ENCODE results near the gene KPNA1.
"Not testable (repeated sequence)": the region's sequence is repeated elsewhere in the genome, so short reads cannot be mapped to it uniquely, and the experiment has no call there.

Gene KPNA1

GRCh38 chr3:122476532-122476931, 38.2 kb downstream of the KPNA1 start:
- no peak overlapping the region for H3K4me3 ChIP-seq (ENCODE audit: low read length)
- no peak for TF ChIP-seq ZNF274 (IDR thresholded peaks at IDR 0.05; ENCODE audit: low read depth, low read length)

DNA sequence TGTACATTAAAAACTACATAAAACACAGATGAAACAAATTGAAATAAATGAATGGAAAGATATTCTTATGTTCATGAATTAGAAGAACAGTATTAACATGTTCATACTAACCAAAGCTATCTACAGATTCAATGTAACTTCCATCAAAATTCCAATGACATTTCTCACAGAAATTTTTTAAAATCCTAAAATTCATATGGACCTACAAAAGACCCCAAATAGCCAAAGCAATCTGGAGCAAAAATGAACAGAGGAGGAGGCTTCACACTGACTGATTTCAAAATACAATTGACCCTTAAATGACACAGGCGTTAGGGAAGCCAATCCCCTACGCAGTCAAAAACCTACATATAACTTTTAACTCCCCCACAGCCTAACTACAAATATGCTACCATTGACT, 39.4 kb downstream of the KPNA1 start:
- no peak for TF ChIP-seq ZNF274 (IDR thresholded peaks at IDR 0.05; ENCODE audit: low read depth, low read length)
- H3K4me3 ChIP-seq (ENCODE audit: low read length): no peak overlapping the region

- no peak for TF ChIP-seq ZNF274 (IDR thresholded peaks at IDR 0.05; ENCODE audit: low read depth, low read length)
- peak overlapping the region; percentile 66; the same call in 1 of the 2 replicates for H3K4me3 ChIP-seq (ENCODE audit: low read length)
These were observed 45.1 kb downstream of the KPNA1 start for GRCh38 chr3:122469659-122470058.

GRCh38 chr3:122468896-122469533, 45.7 kb downstream of the KPNA1 start:
- TF ChIP-seq ZNF274 (IDR thresholded peaks at IDR 0.05; ENCODE audit: low read depth, low read length): no peak
- H3K4me3 ChIP-seq (ENCODE audit: low read length): peak overlapping the region; percentile 66

DNA sequence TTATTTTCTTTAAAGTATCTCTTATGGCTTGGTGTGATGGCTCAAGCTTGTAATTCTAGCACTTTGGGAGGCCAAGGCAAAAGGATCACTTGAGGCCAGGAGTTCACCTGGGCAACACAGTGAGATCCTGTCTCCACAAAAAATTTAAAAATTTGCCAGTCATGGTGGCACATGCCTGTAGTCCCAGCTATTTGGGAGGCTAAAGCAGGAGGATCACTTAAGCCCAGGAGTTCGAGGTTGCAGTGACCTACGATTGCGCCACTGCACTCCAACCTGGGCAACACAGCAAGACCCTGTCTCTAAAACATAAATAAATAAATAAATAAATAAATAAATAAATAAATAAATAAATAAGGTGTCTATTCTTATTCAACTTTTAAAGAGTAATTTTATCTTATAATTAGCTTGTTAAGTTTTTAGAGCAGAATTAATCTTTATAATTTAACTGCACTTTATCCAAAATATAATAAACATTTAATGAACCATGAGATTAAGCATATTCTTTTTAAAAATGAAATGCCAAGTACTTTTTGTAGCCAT, 48.0 kb downstream of the KPNA1 start:
- no peak for TF ChIP-seq ZNF274 (IDR thresholded peaks at IDR 0.05; ENCODE audit: low read depth, low read length)
- no peak overlapping the region for H3K4me3 ChIP-seq (ENCODE audit: low read length)

- H3K4me3 ChIP-seq (ENCODE audit: low read length): no peak overlapping the region
- no peak for TF ChIP-seq ZNF274 (IDR thresholded peaks at IDR 0.05; ENCODE audit: low read depth, low read length)
These were observed 50.1 kb downstream of the KPNA1 start for GRCh38 chr3:122464659-122465058.

GRCh38 chr3:122462406-122462805, 52.3 kb downstream of the KPNA1 start:
- no peak for TF ChIP-seq ZNF274 (IDR thresholded peaks at IDR 0.05; ENCODE audit: low read depth, low read length)
- no peak overlapping the region for H3K4me3 ChIP-seq (ENCODE audit: low read length)

GRCh38 chr3:122461806-122462205, 52.9 kb downstream of the KPNA1 start:
- H3K4me3 ChIP-seq (ENCODE audit: low read length): no peak overlapping the region
- TF ChIP-seq ZNF274 (IDR thresholded peaks at IDR 0.05; ENCODE audit: low read depth, low read length): no peak

- TF ChIP-seq ZNF274 (IDR thresholded peaks at IDR 0.05; ENCODE audit: low read depth, low read length): no peak
- no peak overlapping the region for H3K4me3 ChIP-seq (ENCODE audit: low read length)
These were observed 55.7 kb downstream of the KPNA1 start for GRCh38 chr3:122458992-122459391.

- no peak overlapping the region for H3K4me3 ChIP-seq (ENCODE audit: low read length)
- no peak for TF ChIP-seq ZNF274 (IDR thresholded peaks at IDR 0.05; ENCODE audit: low read depth, low read length)
These were observed 57.0 kb downstream of the KPNA1 start for GRCh38 chr3:122457706-122458105.

GRCh38 chr3:122456074-122456473, 58.7 kb downstream of the KPNA1 start:
- TF ChIP-seq ZNF274 (IDR thresholded peaks at IDR 0.05; ENCODE audit: low read depth, low read length): no peak
- no peak overlapping the region for H3K4me3 ChIP-seq (ENCODE audit: low read length)

GRCh38 chr3:122451371-122451770, 63.4 kb downstream of the KPNA1 start:
- H3K4me3 ChIP-seq (ENCODE audit: low read length): no peak overlapping the region
- no peak for TF ChIP-seq ZNF274 (IDR thresholded peaks at IDR 0.05; ENCODE audit: low read depth, low read length)

DNA sequence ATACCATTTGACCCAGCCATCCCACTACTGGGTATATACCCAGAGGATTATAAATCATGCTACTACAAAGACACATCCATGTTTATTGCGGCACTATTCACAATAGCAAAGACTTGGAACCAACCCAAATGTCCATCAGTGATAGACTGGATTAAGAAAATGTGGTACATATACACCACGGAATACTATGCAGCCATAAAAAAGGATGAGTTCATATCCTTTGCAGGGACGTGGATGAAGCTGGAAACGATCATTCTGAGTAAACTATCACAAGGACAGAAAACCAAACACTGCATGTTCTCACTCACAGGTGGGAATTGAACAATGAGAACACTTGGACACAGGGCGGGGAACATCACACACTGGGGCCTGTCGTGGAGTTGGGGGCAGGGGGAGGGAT, 66.5 kb downstream of the KPNA1 start:
- H3K4me3 ChIP-seq (ENCODE audit: low read length): not testable (repeated sequence)

- not testable (repeated sequence) for H3K4me3 ChIP-seq (ENCODE audit: low read length)
These were observed 70.2 kb downstream of the KPNA1 start for GRCh38 chr3:122444491-122444887.

DNA sequence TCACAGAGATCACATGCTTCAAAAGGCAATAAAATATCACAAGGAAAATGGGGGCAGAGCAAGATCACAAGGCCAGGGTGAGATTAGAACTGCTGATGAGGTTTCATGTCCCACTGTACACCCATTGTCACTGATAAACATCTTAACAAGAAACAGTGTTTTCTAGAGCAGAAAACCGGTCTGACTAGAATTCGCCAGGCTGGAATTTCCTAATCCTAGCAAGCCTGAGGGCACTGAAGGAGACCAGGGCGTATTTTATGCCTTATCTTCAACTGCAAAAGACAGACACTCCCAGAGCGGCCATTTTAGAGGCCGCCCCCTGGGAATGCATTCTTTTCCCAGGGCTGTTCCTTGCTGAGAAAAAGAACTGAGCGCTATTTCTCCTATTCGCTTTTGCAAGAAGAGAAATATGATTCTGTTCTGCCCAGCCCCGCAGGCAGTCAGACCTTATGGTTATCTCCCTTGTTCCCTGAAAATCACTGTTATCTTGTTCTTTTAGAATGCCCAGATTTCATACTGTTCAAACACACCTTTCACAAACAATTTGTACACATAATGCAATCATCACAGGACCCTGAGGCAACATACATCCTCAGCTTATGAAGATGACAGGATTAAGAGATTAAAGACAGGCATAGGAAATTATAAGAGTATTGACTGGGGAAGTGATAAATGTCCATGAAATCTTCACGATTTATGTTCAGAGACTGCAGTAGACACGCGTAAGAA, 70.8 kb downstream of the KPNA1 start:
- H3K4me3 ChIP-seq (ENCODE audit: low read length): not testable (repeated sequence)

All from GM08714 (cell line).